Esophagus squamous epithelium (tissue), 5 donors: ENCODE data around the gene DNM2. TPM values are rescaled to one million over a fixed set of nuclear protein-coding genes. Genes with fewer than 3 reads are reported as not detected.

Source experiments
- DNase-seq: peaks from one replicate; lab custom pipeline; 2025; lab: John Stamatoyannopoulos, UW
- H3K27ac ChIP-seq, 4 donors: fragments of 200-600 bp; sonication (generic); one replicate each; pipeline ENCODE4 v1.5.1; 2016 to 2019; ENCODE audit warnings: mild to moderate bottlenecking in 1 of 4
- H3K27me3 ChIP-seq, 4 donors: fragments of 200-600 bp; sonication (generic); 1 replicate in 3 of 4; 2 replicates in 1 of 4; pipeline versions ENCODE4 v1.5.1 to v1.6.0; 2017 to 2021; ENCODE audit warnings: antibody characterized with exemption in 1 of 4
- H3K36me3 ChIP-seq, 3 donors: fragments of 200-600 bp; sonication (generic); one replicate each; pipeline ENCODE4 v1.5.1; 2016 to 2019
- H3K4me1 ChIP-seq, 3 donors: fragments of 200-600 bp; sonication (generic); one replicate each; pipeline ENCODE4 v1.5.1; 2017 to 2019
- H3K4me3 ChIP-seq, 4 donors: fragments of 200-600 bp; sonication (generic); 1 replicate in 3 of 4; 2 replicates in 1 of 4; pipeline ENCODE4 v1.5.1; 2016 to 2019; ENCODE audit warnings: mild to moderate bottlenecking in 2 of 4, moderate library complexity in 1 of 4
- H3K9me3 ChIP-seq, 3 donors: fragments of 200-600 bp; sonication (generic); one replicate each; pipeline ENCODE4 v1.5.1; 2016 to 2019
- POLR2A ChIP-seq, 4 donors: fragments of 450-650 bp; IDR thresholded peaks; one replicate each; pipeline ENCODE4 v1.6.1; 2017; ENCODE audit warnings: antibody characterized with exemption in 4 of 4, mild to moderate bottlenecking in 4 of 4, moderate library complexity in 3 of 4
- WGBS, 2 donors: methylation state at CpG; one replicate each; pipeline ENCODE4 v1.1.5; 2018; 5-methylcytosine and 5-hydroxymethylcytosine counted together
- intact Hi-C: fragments of 100-400 bp; cut with DNase I; formaldehyde crosslinking; loops from one replicate; pipeline ENCODE4 v1.15.0; 2022
- total RNA-seq, 4 donors: library from RNA; depleted of rRNA; stranded (reverse); fragments of >200 nt; gene quantifications; one replicate each; pipeline ENCODE4 v1.1.0, GENCODE V29; 2016
- TF ChIP-seq, protein P1 (sequence below), 6 experiments: fragments of 450-650 bp in 4 of 6; fragments of 200-600 bp in 2 of 6; sonication (generic) in 2 of 6; IDR thresholded peaks; one replicate each; pipeline ENCODE4 v1.5.1; 2016 to 2019; ENCODE audit warnings: antibody characterized with exemption in 6 of 6, mild to moderate bottlenecking in 4 of 6, moderate library complexity in 4 of 6
- donor health status: DM: yes; HTN: yes; CAD: no.

Gene DNM2
- total RNA-seq, 4 donors from 2014 or later = 79.9 to 138 (median 102) TPM

DNA sequence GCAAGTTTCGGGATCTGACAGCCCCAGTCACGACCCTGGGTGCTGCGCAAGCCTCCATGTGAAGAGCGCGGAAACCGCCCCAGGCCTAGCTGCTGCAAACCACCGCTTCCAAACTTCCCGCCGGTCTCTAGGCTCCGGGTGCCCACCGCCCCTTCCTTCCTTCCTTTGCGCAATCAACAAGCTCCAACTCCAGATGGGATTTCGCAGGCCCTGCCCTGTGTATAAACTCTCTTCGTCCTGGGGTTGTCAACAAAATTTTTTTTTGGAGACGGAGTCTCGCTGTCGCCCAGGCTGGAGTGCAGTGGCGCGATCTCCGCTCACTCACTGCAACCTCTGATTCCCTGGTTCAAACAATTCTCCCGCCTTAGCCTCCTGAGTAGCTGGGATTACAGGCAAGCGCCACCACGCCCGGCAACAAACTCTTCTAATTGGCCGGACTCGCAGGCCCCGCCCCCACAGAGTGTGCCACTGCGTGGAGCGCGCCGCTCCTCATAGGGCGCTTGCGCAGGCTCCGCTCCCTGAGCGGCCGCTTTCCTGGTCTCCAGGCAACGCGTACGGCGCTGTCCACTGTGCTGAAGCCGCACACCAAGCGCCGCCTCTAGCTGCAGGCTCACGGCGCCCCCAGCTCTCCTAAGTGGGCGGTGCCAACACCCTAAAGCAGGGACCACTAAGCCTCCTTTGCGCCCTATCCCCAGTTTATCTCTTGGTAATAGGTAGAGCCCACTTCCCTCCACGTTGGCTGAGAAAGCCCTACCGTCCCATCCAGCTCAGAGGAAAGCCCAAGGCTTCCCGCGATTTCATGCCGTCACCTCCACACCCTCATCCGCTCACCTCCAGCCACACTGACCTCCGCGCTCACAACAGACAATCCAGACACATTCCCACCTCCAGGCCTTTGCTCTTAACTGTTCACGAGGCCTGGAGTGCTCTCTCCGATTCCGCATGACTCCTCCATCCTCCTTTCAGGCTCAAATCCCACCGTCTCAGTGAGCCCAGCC, 22.2 kb upstream of the DNM2 start:
- TF ChIP-seq, protein P1, sequence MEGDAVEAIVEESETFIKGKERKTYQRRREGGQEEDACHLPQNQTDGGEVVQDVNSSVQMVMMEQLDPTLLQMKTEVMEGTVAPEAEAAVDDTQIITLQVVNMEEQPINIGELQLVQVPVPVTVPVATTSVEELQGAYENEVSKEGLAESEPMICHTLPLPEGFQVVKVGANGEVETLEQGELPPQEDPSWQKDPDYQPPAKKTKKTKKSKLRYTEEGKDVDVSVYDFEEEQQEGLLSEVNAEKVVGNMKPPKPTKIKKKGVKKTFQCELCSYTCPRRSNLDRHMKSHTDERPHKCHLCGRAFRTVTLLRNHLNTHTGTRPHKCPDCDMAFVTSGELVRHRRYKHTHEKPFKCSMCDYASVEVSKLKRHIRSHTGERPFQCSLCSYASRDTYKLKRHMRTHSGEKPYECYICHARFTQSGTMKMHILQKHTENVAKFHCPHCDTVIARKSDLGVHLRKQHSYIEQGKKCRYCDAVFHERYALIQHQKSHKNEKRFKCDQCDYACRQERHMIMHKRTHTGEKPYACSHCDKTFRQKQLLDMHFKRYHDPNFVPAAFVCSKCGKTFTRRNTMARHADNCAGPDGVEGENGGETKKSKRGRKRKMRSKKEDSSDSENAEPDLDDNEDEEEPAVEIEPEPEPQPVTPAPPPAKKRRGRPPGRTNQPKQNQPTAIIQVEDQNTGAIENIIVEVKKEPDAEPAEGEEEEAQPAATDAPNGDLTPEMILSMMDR (IDR thresholded peaks at IDR 0.05) = no peak
- TF ChIP-seq POLR2A (IDR thresholded peaks at IDR 0.05) = no peak
- Histone ChIP-seq H3K9me3 (no peaks in the 10 kb centered on the region), H3K27me3 (no peaks in the 10 kb centered on the region), H3K4me1 (peaks cover 4 to 16% (median 7%) of the 10 kb centered on the region in 3 donors), H3K36me3 (peaks cover 4 to 21% (median 10%) of the 10 kb centered on the region in 3 donors), H3K27ac (no peak overlapping the region), H3K4me3 (peak overlapping the region in 2 of 4 donors; percentile 17 to 44)
- DNase-seq = peak; percentile 43
- 22 to 26% methylated on average over 23 to 40 of the region's 59 CpGs for WGBS, 2 donors
- intact Hi-C loops = loop anchor here (10.0 kb wide), 1 partner anchor 121 kb away; no protein-coding TSS in a partner anchor

DNA sequence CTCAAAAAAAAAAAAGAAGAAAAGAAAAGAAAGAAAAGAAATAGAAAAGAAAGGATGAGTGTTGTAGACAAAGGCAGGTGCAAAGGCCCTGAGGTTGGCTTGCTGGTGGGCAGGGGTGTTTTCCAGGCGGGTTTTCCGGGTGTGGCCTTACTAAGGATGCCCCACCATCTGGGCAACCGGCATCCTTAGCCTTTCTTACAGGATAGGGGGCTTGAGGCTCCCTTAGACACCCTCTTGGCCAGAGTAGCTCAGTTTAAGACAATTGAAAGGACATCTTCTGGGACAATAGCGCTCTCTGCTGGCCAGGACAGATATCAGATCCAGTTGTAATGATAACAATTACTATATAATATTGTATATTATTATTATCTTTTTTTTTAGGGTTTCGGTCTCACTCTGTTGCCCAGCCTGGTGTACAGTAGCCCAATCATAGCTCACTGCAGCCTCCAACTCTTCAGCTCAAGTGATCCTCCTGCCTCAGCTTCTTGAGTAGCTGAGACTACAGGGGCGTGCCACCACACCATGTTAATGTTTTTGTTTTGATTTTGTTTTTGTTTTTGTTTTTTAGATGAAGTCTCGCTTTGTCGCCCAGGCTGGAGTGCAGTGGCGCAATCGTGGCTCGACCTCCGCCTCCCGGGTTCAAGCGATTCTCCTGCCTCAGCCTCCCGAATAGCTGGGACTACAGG, 18.1 kb upstream of the DNM2 start:
- WGBS, 2 donors = 27 to 34% methylated on average over 15 of the region's 15 CpGs
- peaks cover 9 to 34% (median 16%) of the 10 kb centered on the region in 3 donors for H3K4me1 ChIP-seq
- H3K4me3 ChIP-seq = no peak overlapping the region
- H3K27ac ChIP-seq = no peak overlapping the region
- no peaks in the 10 kb centered on the region for H3K27me3 ChIP-seq
- no peaks in the 10 kb centered on the region for H3K9me3 ChIP-seq
- intact Hi-C loops = loop anchor here (10.0 kb wide), 1 partner anchor 125 kb away; no protein-coding TSS in a partner anchor
- H3K36me3 ChIP-seq = peaks cover 0 to 10% (median 0%) of the 10 kb centered on the region in 3 donors
- DNase-seq = no peak
- TF ChIP-seq, protein P1 (IDR thresholded peaks at IDR 0.05) = peak; percentile 22 to 69 (median 56)
- no peak for TF ChIP-seq POLR2A (IDR thresholded peaks at IDR 0.05)

DNA sequence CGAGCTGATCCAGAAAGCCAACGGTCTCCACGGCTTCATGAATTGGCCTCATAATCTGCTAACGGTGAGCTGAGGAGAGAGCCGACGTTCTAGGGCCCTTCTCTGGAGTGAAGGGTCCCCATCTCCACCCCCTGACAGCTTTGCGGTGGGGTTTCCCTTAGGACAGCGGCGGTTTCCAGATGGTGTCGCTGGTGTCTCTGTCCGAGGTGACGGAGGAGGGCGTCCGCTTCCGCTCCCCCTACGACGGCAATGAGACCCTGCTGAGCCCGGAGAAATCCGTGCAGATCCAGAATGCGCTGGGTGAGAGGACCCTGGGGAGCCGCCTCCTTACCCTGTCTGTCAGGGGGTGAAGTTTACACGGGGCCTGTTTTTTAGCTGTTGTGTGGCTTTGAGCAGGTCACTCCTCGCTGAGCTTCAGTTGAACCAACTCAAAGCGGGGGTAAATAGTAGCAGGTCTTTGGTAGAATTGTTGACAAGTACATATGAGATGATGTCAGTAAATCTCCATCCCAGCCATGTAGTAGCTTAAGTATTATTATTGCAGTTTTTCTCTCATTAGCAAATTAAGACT, 15.8 kb upstream of the DNM2 start:
- DNase-seq = no peak

DNA sequence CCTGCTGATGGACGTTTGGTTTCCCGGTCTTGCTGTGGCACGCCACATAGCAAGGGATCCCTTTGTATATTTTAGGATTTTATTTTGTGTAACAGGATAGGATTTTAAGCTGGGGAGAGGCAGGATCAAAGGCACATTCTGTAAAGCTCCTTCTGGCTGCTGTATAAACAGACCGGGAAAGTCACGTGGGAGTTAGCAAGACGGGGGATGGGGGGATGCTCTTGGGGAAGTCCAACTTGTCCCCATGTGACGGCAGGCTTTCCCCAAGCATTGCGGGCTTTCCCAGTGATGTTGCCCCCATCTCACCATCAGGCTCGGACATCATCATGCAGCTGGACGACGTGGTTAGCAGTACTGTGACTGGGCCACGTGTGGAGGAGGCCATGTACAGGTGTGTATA, 10.9 kb upstream of the DNM2 start:
- intact Hi-C loops = no loop called here
- H3K4me3 ChIP-seq = no peak overlapping the region
- no peak for DNase-seq
- H3K4me1 ChIP-seq = peaks cover 1 to 18% (median 4%) of the 10 kb centered on the region in 3 donors
- no peaks in the 10 kb centered on the region for H3K27me3 ChIP-seq
- H3K36me3 ChIP-seq = peaks cover 0 to 55% (median 0%) of the 10 kb centered on the region in 3 donors
- TF ChIP-seq, protein P1 (IDR thresholded peaks at IDR 0.05) = no peak
- no peak for TF ChIP-seq POLR2A (IDR thresholded peaks at IDR 0.05)
- no peak overlapping the region for H3K27ac ChIP-seq
- H3K9me3 ChIP-seq = no peaks in the 10 kb centered on the region
- WGBS, 2 donors = 24 to 61% methylated on average over 6 to 10 of the region's 12 CpGs

More for the DNA sequence above, 15.8 kb upstream of the DNM2 start:
- Histone ChIP-seq H3K9me3 (no peaks in the 10 kb centered on the region), H3K36me3 (peaks cover 0 to 14% (median 0%) of the 10 kb centered on the region in 3 donors), H3K27ac (peak overlapping the region in 3 of 4 donors; percentile 69 to 75 (median 71)), H3K4me3 (peak overlapping the region; percentile 58 to 96 (median 92)), H3K27me3 (no peaks in the 10 kb centered on the region), H3K4me1 (peaks cover 5 to 33% (median 8%) of the 10 kb centered on the region in 3 donors)
- 12 to 13% methylated on average over 8 to 9 of the region's 24 CpGs for WGBS, 2 donors
- TF ChIP-seq, protein P1 (IDR thresholded peaks at IDR 0.05) = no peak
- TF ChIP-seq POLR2A (IDR thresholded peaks at IDR 0.05) = no peak
- intact Hi-C loops = no loop called here
